ENCODE data around the gene NABP2. TPM values are rescaled to one million over a fixed set of nuclear protein-coding genes. Genes with fewer than 3 reads are reported as not detected.

NABP2 gene
- total RNA-seq, 1 donor from 2014 or later = 40.5 TPM

GRCh38 chr12:56242986-56243385 is 18.8 kb downstream of the NABP2 start:
- TF ChIP-seq, protein P1, sequence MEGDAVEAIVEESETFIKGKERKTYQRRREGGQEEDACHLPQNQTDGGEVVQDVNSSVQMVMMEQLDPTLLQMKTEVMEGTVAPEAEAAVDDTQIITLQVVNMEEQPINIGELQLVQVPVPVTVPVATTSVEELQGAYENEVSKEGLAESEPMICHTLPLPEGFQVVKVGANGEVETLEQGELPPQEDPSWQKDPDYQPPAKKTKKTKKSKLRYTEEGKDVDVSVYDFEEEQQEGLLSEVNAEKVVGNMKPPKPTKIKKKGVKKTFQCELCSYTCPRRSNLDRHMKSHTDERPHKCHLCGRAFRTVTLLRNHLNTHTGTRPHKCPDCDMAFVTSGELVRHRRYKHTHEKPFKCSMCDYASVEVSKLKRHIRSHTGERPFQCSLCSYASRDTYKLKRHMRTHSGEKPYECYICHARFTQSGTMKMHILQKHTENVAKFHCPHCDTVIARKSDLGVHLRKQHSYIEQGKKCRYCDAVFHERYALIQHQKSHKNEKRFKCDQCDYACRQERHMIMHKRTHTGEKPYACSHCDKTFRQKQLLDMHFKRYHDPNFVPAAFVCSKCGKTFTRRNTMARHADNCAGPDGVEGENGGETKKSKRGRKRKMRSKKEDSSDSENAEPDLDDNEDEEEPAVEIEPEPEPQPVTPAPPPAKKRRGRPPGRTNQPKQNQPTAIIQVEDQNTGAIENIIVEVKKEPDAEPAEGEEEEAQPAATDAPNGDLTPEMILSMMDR (IDR thresholded peaks at IDR 0.05; ENCODE audit: insufficient read depth, low read length, severe bottlenecking) = no peak
- FAIRE-seq = no peak
- peaks cover 37% of the 10 kb centered on the region for H3K36me3 ChIP-seq (ENCODE audit: control insufficient read depth, insufficient read depth, low read length)
- no peaks in the 10 kb centered on the region for H3K27me3 ChIP-seq (ENCODE audit: control insufficient read depth, insufficient read depth, low read length)
- H3K4me3 ChIP-seq (ENCODE audit: low read depth, low read length) = no peak overlapping the region
- DNase-seq (ENCODE audit: low read depth) = no peak

GRCh38 chr12:56243731-56244181 is 19.6 kb downstream of the NABP2 start:
- no peak overlapping the region for H3K4me3 ChIP-seq (ENCODE audit: low read depth, low read length)
- H3K36me3 ChIP-seq (ENCODE audit: control insufficient read depth, insufficient read depth, low read length) = peaks cover 44% of the 10 kb centered on the region
- H3K27me3 ChIP-seq (ENCODE audit: control insufficient read depth, insufficient read depth, low read length) = no peaks in the 10 kb centered on the region
- FAIRE-seq (no peak), DNase-seq (ENCODE audit: low read depth) (no peak)
- TF ChIP-seq, protein P1 (IDR thresholded peaks at IDR 0.05; ENCODE audit: insufficient read depth, low read length, severe bottlenecking) = no peak

DNA sequence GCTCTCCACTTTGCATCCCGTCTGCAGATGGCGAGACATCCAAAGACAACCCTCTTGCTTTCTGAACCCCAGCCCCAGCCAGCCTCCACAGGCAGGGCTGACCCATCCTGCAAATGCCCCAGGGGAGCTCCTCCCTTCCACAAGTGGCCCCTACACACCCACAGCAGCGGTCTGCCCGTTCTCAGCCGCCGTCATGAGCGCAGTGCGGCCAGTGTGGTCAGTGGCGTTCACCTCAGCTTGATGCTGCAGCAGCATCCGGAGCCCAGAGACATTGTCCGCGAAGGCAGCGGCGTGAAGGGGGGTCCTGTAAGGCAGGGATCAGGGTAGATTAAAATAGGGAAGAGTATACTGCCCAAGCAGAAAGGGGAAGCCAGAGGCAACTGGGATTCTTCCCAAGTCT is 20.4 kb downstream of the NABP2 start:
- H3K36me3 ChIP-seq (ENCODE audit: control insufficient read depth, insufficient read depth, low read length) = peaks cover 47% of the 10 kb centered on the region
- no peak overlapping the region for H3K4me3 ChIP-seq (ENCODE audit: low read depth, low read length)
- DNase-seq (ENCODE audit: low read depth) (no peak), FAIRE-seq (no peak)
- TF ChIP-seq, protein P1 (IDR thresholded peaks at IDR 0.05; ENCODE audit: insufficient read depth, low read length, severe bottlenecking) = no peak
- no peaks in the 10 kb centered on the region for H3K27me3 ChIP-seq (ENCODE audit: control insufficient read depth, insufficient read depth, low read length)

GRCh38 chr12:56247923-56248322 is 23.8 kb downstream of the NABP2 start:
- no peak overlapping the region for H3K4me3 ChIP-seq (ENCODE audit: low read depth, low read length)
- H3K36me3 ChIP-seq (ENCODE audit: control insufficient read depth, insufficient read depth, low read length) = peaks cover 51% of the 10 kb centered on the region
- no peak for DNase-seq (ENCODE audit: low read depth)
- FAIRE-seq = no peak
- H3K27me3 ChIP-seq (ENCODE audit: control insufficient read depth, insufficient read depth, low read length) = no peaks in the 10 kb centered on the region
- TF ChIP-seq, protein P1 (IDR thresholded peaks at IDR 0.05; ENCODE audit: insufficient read depth, low read length, severe bottlenecking) = no peak

DNA sequence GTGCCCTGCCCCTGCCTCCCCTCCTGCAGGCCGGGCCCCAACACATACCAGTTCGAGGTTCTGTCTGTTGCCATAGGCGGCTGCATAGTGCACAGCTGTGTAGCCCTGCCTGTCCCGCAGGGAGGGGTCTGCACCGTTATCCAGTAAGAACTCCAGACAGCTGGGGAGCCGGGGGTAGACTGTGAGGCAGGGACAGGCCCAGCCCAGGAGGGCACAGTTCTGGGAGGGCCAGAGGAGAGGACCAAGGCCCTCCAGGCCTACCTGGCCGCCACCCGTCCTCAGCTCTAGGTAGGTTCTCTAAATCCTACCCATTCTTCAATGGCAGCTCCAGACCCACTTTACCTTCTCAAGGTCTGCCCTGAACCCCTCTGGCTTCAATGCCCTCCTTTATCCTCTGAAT is 24.6 kb downstream of the NABP2 start:
- no peak for DNase-seq (ENCODE audit: low read depth)
- Histone ChIP-seq H3K4me3 (ENCODE audit: low read depth, low read length) (no peak overlapping the region), H3K36me3 (ENCODE audit: control insufficient read depth, insufficient read depth, low read length) (peaks cover 55% of the 10 kb centered on the region), H3K27me3 (ENCODE audit: control insufficient read depth, insufficient read depth, low read length) (no peaks in the 10 kb centered on the region)
- no peak for FAIRE-seq
- TF ChIP-seq, protein P1 (IDR thresholded peaks at IDR 0.05; ENCODE audit: insufficient read depth, low read length, severe bottlenecking) = no peak

- H3K36me3 ChIP-seq (ENCODE audit: control insufficient read depth, insufficient read depth, low read length) = peaks cover 50% of the 10 kb centered on the region
- no peak overlapping the region for H3K4me3 ChIP-seq (ENCODE audit: low read depth, low read length)
- DNase-seq (ENCODE audit: low read depth) = no peak
- no peaks in the 10 kb centered on the region for H3K27me3 ChIP-seq (ENCODE audit: control insufficient read depth, insufficient read depth, low read length)
- TF ChIP-seq, protein P1 (IDR thresholded peaks at IDR 0.05; ENCODE audit: insufficient read depth, low read length, severe bottlenecking) = no peak
- no peak for FAIRE-seq
Observed at GRCh38 chr12:56252649-56253048, 28.5 kb downstream of the NABP2 start.
